Pulmonary artery endothelial cell (primary cell): ENCODE results near the gene PER3. TPM values are rescaled to one million over a fixed set of nuclear protein-coding genes. Genes with fewer than 3 reads are reported as not detected.

Experiments
- DNase-seq: peaks from one replicate; pipeline ENCODE4 v3.0.0-alpha.2; 2011; ENCODE audit warnings: low read depth, low spot score
- total RNA-seq: library from RNA; depleted of rRNA; stranded (reverse); fragments of >200 nt; gene quantifications from 2 replicates; pipeline ENCODE4 v1.2.3, GENCODE V29; 2014

PER3 gene
- total RNA-seq, 1 donor from 2014 or later: 1.9 TPM

DNA sequence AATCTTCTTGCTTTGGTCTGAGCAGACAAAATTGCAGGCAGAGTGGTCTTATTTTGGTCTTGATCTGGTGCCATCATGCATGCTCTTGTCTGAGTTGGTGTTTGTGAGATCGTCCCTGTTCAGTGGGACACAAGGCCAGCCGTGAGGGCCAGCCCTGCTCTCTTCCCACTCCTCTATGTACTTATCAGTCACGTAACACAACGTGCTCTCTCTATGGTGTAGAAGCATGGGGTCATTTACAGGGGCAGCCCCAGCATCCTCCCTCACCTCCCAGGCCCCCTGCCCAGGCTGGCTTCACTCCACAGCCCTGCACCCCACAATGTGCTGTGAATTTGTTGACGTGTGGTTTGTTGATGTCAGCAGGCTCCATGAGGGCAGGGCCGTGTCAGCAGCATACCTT, 87.0 kb downstream of the PER3 start:
- no peak for DNase-seq

DNA sequence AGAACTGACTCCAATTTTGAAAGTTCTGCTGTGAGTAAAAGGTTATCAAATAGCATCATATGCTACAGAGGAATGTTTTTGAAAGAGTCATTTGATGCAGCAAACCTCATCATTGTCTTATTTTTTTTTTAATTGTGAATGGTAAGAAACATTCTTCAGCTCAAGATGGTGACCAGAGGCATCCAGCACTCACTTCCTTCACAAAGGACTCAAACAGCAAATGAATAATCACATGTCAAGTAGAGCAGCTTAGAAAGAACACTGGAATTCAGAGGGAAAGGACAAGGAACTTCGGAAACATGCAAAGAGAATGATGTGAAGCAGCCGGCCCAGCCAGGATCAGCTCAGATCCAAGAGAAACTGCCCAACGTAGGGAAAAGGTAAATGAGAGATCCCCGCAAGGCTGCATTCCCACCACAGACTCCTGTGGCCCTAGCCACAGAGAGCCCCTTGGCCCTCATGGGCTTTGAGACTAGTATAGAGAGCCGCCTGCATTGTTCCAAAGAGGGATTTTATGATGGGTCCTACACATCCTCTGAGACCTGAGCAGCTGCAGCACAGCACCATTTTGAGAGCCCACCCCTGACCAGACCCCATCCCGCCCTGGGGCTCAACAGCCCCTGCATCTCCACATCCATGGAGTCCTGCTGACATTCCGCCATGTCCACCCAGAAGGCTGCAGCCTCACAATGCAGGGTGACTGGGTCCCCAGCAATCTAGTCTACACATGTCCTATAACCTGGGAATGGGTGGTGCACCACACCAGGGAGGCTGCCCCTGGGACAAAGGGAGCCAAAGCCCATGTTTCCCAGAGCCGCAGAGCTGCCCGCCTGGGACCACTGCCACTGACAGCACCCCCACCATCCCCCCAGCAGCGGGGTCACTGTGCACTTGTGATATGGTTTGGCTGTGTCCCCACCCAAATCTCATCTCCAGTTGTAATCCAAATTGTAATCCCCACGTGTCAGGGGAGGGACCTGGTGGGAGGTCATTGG, 90.0 kb downstream of the PER3 start:
- no peak for DNase-seq

DNA sequence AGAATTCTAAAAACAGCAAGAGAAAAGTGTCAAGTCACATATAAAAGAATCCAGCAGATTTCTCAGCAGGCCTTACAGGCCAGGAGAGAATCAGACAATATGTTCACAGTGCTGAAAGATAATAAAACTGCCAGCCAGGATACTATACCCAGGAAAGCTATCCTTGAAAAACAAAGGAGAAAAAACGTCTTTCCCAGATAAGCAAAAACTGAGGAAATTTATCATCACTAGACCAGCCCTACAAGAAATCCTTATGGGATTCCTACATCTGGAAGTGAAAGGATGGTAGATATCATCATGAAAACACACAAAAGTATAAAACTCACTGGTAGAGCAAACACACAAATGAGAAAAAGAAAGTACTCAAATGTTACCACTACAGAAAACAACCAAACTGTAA, 93.9 kb downstream of the PER3 start:
- no peak for DNase-seq

DNA sequence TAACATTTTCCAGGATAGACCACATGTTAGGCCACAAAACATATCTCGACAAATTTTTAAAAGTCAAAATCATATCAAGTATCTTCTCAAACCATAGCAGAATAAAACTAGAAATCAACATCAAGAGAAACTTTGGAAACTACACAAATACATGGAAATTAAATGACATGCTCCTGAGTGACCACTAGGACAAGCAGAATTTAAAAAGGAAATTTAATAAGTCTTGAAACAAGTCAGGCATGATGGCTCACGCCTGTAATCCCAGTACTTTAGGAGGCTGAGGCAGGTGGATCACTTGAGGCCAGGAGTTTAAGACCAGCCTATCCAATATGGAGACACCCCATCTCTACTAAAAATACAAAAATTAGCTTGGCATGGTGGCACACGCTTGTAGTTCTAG, 95.1 kb downstream of the PER3 start:
- DNase-seq: no peak

DNA sequence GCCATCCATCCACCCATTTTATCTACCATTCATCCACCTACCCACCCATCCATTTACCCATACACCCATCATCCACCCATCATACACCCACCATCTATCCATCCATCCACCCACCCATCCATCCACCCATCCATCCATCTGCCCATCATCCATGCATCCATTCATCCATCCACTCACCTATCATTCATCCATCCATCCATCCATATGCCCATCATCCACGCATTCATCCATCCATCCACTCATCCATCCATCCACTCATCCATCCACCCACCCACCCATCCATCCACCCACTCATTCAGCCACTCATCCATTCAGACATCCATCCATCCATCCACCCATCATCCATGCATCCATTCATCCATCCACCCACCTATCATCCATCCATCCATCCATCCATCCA, 100.7 kb downstream of the PER3 start:
- DNase-seq: no peak

DNA sequence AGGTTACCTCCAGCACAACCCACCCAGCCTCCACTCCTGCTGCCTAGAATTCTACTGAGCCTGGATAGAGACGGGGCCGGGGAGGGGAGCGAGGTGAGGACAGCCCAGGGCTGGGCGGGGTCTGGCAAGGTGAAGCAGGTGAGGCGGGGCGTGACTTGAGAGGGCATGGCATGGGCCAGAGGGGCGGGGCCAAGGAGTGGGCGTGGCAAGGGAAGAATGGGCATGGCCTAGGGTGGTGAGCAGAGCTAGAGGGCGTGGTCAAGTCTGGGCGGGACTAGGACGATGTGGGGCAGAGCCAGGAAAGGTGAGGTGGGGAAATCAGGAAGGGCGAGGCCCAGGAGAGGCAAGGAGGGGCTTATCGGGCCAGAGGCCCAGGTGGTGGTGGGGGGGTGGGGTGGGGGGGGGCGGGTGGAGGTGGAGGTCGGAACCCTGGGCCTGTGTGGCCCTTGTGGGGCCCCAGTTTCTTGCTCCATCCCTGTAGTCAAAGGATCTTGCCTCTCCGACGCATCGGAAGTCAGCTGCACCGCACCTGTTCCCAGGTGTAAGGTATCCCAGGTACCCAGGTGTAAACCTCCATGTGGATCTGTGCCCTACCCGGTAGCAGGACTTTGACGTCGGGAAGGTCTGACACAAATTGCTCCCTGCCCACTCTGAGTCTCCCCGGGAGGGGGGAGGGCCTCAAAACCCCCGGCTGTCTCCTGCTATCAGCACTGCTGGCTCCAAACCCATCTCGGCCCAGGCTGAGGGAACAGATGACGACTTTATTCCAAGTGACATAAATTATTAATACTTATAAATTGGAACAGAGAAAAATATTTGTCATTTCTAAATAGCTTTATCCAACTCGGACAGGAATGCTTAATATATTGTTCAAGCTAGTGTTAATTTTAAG, 101.7 kb downstream of the PER3 start:
- DNase-seq: no peak

DNA sequence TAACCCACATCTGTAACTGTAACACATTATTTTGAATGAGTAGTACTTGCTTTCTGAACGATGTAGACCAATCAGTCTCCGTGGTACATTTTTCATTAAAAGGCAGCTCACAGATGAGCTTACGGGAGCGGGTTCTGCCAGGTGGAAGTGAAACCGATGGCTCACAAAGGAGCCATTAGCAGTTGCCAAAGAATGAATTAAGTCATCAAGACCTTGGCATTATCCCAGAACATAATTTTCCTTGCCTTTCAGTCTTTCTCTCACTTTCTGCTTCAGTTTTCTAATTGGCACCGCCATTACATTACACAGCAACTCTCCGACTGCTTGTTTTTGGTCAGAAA, 102.3 kb downstream of the PER3 start:
- no peak for DNase-seq

DNA sequence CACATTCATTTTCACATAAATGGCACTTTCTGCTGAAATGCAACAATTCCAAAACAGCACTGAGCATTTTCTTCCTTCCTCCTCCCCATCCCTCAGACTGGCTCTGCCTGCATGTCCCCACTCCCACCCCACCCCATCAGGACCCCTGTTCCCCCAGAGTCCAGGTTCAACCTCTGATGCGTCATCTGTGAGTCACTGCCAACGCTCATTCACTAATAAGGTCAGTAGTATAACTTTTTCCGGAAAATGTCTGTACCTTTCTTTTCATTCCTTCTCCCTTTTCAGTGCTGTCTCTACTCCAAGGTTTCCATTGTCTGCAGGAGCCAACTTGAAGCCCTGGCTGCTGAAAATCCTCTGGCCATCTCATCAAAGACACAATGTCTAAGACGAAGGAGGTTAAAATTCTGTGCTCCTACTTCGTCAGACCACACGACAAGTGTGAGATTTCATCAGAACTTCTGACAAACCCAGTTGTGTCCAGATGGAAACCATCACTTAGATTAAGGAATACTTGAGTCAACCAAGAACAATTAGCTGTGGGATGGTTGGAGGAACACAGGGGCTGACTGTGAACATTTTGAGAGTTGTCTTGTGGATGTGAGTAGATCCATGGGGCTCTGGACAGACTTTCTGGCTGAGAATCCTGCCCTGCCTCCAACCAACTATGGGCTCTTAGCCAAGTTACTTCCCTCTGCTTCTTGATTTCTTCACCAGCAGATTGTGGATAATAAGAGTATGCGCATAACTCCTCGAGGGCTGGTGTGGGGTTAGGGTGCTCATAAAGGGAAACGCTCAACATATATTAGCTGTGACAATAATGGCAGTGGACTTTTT, 104.4 kb downstream of the PER3 start:
- DNase-seq: no peak

DNA sequence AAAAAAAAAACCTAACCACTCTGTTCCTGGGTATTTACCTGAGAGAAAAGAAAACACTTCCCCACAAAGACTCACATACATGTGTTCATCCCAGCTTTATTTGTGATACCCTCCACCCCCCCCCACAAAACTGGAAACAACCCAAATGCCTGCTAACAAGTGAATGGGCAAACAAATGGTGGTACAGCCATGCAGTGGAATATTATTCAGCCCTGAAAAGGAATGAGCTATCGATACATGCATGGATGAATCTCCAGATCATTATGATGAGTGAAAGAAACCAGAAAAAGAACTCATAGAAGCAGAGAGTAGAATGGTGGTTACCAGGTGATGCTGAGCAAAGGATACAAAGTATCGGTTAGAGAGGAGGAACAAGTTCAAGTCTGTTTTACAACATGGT, 106.8 kb downstream of the PER3 start:
- DNase-seq: no peak

DNA sequence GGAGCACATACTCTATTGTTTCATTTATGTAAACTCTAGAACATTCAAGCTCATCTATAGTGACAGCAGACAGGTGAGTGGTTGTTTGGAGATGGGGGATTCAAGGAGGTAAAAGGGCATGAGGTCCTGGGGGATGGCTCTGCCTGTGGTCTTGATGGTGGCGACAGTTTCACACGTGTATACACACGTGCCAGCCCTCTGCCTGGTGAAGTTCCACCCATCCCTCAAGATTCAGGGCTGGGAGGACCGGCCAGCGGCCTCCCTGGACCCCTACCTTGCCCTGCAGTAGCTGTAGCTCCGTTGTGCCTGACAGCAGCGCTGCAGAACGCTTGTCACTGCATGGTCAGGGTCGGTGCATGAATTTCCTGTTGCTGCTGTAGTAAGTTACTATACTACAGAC, 107.7 kb downstream of the PER3 start:
- DNase-seq: no peak

DNA sequence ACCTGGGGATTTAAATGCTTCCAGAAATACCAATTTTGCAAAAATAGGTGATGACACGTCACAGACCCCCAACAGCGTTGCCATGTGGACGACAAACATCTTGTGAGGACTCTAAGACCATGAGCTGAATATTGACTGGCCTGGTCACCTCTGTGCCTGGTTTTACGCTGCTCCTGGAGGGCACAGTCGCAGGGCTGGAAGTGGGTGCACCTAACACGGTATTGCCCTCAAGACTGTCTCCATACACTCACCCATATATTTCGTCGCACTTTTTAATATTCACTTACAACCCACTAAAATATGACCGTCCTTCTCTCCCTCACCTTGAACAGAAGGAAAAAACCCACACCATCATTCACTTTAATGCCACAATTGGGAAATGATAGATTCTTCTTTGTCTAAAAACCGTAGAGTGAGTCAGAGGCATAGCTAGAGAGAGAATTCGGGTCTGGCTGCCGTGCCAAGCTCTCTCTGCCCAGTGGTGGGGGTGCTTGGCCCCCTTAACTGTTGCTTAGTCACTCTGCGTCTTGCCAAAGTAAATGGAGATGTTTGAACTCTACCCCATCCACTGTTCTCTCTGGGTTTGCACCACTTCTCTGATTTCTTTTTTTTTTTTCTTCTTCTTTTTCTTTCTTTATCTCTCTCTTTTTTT, 109.6 kb downstream of the PER3 start:
- no peak for DNase-seq

Other genes starting within 250 kb of the PER3 start
- 96.7 and 103 TPM in 2 replicates for gene VAMP3, start 13.0 kb upstream of the PER3 start, total RNA-seq
- not detected in 2 replicates for gene UTS2, start 68.8 kb downstream of the PER3 start, total RNA-seq
- 0.20 and 1.9 TPM in 2 replicates for gene TNFRSF9, start 156.5 kb downstream of the PER3 start, total RNA-seq
- 234 and 248 TPM in 2 replicates for gene PARK7, start 177.4 kb downstream of the PER3 start, total RNA-seq
- gene ERRFI1, start 242.0 kb downstream of the PER3 start, total RNA-seq: 42.6 and 51.0 TPM in 2 replicates